Suprapubic skin (tissue), 3 donors: ENCODE measurements around the gene RRP12.

Source experiments
- EP300 ChIP-seq: sonication (generic); formaldehyde crosslinking; IDR thresholded peaks from one replicate; pipeline ENCODE4 v1.6.1; 2017; ENCODE audit warnings: antibody characterized with exemption
- POLR2A ChIP-seq, 2 donors: fragments of 450-650 bp; IDR thresholded peaks; one replicate each; pipeline ENCODE4 v1.6.1; 2017; ENCODE audit warnings: antibody characterized with exemption in 2 of 2, mild to moderate bottlenecking in 2 of 2, moderate library complexity in 2 of 2
- TF ChIP-seq, protein P1 (sequence below), 2 donors: fragments of 200-600 bp in 1 of 2; fragments of 450-650 bp in 1 of 2; sonication (generic) in 1 of 2; IDR thresholded peaks; one replicate each; pipeline ENCODE4 v1.5.1; 2016 to 2019; ENCODE audit warnings: antibody characterized with exemption in 2 of 2, mild to moderate bottlenecking in 1 of 2, moderate library complexity in 1 of 2

DNA sequence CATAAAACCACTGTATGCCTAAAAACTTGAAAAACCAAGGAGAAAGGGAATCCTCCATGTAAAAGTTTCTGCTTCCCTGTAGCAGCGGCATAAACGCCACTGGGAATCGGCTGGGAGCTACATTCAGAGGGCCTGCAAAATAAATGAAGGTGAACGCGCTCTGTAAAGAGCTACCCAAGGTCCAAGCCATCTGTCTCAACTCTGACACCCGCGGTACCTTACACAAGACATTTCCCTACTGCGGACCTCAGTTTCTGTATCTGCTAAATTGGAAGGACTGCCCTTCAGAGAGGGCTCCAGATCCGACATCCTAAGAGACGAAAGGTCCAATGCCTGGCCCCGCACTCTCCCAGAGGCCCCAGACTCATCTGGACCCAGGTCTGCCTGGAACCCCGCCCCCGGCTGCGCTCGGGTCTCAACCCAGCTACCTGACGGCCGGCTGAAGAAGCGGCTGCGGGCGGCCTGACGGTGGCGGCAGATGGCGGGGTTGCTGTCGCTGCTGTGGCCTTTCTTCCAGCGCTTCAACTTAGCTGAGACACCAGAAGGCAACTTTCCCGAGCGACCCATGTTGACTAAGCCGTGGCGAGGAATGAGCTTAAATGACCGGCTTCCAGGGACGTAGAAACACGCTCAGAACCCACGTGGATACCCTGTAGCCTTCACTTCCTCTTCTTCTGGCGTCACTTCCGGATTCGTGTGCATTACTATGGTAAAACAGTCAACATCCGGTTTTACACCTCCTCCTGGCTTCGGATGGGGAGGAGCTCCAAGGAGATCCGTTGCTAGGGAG lies at the start of gene RRP12:
- TF ChIP-seq, protein P1, sequence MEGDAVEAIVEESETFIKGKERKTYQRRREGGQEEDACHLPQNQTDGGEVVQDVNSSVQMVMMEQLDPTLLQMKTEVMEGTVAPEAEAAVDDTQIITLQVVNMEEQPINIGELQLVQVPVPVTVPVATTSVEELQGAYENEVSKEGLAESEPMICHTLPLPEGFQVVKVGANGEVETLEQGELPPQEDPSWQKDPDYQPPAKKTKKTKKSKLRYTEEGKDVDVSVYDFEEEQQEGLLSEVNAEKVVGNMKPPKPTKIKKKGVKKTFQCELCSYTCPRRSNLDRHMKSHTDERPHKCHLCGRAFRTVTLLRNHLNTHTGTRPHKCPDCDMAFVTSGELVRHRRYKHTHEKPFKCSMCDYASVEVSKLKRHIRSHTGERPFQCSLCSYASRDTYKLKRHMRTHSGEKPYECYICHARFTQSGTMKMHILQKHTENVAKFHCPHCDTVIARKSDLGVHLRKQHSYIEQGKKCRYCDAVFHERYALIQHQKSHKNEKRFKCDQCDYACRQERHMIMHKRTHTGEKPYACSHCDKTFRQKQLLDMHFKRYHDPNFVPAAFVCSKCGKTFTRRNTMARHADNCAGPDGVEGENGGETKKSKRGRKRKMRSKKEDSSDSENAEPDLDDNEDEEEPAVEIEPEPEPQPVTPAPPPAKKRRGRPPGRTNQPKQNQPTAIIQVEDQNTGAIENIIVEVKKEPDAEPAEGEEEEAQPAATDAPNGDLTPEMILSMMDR (IDR thresholded peaks at IDR 0.05): no peak
- TF ChIP-seq EP300: no peak
- TF ChIP-seq POLR2A (IDR thresholded peaks at IDR 0.05): peak in 1 of 2 donors; percentile 55
